HG02571 (cell line): Measurements from ENCODE around the gene PBXIP1.
A peak's percentile ranks its signal among the peaks of the same experiment; 100 is the strongest.

Experiments
- ATAC-seq: cut with Tn5 transposase; IDR thresholded peaks from one replicate; pipeline ENCODE4 v1.9.1; 2021; ENCODE audit warnings: mild to moderate bottlenecking, moderate library complexity; ENCODE audit not compliant: unreplicated experiment

Gene PBXIP1

DNA sequence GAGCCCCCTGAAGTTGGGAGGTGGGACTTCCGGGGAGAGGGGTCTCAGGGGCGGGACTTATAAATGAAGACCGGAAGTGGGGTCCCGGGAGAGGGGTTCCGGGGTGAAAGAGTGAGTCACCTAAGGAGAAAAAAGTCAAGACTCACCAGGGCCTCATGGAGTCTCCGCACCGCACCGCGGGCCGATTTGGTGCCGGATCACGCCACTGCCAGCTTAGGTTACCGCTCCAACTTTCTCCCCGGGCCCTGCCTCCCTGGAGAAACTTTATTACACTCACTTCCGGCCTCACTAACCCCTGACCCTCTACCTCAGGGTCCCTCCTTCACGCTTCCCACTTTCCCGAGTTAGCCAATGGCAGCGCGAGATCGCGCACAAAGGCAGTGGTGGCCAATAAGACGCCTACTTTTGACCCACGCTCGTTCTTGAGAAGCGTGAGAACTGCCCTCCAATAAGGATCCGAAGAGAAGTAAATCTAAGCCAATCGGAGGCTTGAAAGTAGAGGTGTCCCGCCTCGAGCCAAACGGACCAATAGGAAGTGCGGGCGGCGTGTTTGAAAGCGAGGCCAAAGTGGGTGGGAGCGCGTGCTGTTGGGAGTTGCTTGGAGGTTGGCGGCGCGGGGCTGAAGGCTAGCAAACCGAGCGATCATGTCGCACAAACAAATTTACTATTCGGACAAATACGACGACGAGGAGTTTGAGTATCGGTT lies 18.4 kb upstream of the PBXIP1 start, which contains the start of gene CKS1B:
CKS1B (plus strand) TSS at position 580 of the 706 bp plus-strand sequence; CDS start at position 645, 65 bp downstream.
- peak; percentile 70 for ATAC-seq

DNA sequence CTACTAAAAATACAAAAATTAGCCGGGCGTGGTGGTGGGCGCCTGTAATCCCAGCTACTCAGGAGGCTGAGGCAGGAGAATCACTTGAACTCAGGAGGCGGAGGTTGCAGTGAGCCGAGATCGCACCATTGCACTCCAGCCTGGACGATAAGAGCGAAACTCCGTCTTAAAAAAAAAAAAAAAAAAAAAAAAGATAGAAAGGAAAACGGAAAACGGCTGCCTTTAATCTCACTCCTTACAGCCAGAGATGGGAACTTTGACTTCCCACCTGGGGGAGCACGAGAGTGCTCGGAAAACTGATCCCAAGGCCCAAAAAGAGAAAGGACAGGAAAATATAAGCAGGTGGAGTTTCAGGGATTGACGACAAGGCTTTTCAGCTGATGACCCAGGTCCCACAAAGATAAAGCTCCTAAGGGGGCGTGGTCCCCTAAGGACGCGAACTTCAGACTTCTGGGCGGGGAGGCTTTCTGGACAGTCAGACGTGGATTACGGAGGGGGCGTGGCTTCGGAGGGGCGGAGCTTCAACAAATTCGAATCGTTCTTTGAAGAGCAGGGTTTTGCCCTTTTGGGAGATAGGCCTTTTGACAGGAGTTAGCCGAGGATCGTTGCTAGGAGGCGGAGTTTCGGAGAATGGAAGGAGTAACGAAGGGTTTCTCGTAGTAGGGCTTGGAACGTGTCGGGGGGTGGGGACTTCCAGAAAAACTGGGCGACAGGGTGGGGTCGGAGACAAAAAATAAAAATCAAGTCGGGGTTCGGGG lies 17.6 kb upstream of the PBXIP1 start:
- ATAC-seq, result no peak

DNA sequence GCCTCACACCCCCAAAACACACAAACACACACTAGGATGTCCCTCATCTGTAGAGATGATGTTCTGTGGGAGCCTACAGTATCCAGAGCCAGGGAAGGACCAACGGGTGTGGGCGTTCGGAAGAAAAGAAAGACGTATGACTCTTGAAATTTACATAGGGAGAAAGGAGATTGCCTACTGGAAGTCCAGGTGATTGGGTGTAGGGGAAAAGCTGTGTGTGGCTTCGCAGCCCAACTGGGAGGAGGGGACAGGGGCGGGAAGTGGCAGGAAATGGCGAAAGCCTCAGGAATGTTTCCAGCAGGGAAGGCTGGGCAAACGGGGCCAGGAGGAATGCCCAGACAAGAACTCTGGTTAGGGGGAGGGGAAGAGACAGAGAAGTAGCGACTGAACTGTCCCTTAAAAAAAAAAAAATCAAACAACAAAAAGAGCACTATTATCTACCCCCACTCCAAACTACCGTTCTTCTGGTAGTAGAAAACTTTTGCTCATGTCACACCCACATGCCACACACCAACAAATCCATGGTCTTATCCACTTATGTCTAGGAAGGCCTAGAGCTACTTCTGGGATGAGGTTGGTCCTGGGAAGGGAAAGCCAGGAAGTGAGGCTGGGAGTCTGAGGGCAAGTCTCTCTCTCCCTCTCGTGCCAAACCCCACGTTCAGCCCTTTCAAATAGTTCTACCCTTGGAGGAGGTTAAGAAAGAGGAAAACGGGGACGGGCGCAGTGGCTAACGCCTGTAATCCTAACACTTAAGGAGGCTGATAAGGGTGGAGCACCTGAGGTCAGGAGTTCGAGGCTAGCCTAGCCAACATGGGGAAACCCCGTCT lies 16.8 kb upstream of the PBXIP1 start:
- no peak for ATAC-seq

DNA sequence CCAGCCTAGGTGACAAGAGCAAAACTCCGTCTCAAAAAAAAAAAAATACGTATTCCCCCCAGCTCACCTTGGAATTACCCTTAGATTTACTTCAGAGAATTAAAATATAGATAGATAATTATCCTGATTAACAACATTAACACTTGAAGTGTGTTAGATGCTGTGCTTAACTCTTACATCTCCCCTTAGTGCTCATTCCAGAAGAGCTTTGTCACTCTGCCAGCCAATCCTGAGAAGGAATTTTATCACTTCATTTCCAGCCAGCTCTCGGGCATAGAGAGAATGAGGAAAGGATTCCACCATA lies 16.3 kb upstream of the PBXIP1 start:
- ATAC-seq, result no peak

DNA sequence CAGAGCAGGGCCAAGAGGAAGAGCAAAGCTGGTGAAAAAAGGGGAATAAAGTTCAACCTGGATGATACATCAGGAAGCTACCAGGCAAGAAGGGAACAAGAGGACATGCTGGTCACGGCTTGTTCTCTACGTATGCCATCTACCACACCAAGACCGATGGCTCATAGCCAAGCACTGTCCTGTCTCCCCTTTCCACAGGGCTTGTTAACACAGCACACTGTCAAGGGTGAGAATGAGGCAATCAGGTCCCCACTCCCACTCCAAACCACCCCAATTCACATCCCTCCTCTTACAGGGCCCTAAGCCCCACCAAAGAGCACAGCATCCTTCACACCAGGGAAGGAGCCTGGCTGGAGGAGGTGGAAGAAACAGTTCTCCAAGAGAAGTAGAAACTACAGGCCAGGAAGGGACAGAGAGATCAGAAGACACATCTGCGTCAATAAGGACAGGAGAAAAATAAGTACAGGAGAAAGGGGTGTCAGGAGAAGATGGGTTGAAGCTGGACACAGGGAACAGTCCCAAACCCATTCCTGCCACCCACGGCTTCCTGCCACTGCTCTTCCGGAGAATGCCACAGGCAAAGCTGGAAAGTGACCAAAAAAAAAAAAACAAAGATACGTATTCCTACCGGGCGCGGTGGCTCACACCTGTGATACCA lies 15.6 kb upstream of the PBXIP1 start:
- no peak for ATAC-seq

DNA sequence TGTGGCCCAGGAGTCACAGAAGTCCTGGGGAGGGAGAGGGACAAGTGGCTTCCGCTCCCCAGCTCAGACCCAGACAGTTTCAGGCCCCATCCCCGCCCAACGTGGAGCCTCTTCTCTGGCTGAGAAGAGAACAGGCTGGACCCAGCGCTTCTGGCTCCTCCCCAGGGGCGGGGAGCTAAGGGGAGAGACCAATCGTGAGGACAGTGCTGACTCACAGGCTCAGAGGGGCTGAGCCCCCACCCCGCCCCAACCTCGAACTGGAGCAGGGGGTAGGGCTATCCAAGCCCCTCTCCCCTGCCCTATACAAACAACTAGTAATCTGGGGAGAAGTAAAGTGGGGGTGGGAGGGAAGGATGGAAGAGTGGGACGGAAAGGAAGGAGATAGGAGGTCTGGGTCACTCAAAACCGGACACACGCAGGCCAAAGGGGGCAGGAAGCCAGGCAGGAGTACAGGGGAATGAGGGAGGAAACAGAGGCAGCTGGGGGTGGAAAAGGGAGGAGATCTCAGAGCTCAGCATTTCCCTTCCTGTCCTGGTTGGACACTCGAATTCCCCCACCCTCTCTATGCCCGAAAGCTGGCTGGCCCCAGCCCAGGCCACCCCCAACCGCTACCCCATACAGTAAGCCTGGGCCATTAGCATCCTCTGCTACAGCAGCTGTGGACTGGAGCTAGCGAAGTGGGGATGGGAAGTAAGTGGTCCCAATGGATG lies 14.9 kb upstream of the PBXIP1 start, which contains the start of gene SHC1:
SHC1 (minus strand) TSS at position 117 of the 710 bp plus-strand sequence. CDS start 221 bp downstream, outside the sequence.
- no peak for ATAC-seq

DNA sequence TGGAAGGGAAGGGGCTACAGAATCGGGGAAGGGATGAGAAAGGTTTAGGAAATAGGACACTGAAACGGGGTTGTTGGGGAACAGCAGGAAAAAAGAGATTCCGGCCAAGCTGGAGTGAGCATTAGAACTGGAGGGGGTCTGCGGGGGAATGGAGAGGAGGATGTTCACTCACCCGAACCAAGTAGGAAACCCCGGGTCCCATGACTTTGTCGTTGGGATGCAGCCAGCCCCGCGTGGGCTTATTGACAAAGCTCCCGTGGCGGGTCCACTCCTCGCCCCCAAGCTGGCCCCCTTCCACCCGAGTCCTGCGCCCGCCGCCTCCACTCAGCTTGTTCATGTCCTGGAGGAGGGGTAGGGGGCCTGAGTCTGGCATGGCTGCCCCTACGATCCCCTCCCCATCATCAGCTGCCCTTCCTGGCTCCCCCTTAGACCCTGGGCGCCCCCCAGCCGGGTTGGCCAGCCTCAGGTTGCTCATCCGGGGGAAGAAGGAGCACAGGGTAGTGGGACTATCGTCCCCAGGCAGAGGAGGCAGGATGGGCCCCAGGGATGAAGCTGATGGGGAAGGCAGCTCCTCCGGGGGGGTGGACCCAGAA lies 14.1 kb upstream of the PBXIP1 start:
- no peak for ATAC-seq

DNA sequence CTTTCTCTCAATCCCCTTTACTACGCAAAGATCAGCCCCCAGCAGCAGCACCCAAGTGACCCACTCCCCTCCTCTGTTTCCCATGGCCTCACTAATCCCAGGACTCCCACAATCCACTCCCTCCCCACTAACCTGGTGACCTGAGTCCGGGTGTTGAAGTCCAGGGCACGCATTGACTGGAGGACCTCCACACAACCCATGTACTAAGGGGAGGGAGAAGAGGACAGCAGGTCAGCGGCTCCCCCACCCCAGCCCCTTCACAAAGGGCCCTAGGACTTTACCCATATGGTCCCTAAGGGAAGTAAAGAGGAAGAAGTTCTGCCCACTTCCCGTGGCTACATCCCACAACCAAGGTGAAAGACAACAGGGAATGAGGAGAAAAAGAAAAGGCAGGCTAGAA lies 13.3 kb upstream of the PBXIP1 start:
- ATAC-seq, result no peak

DNA sequence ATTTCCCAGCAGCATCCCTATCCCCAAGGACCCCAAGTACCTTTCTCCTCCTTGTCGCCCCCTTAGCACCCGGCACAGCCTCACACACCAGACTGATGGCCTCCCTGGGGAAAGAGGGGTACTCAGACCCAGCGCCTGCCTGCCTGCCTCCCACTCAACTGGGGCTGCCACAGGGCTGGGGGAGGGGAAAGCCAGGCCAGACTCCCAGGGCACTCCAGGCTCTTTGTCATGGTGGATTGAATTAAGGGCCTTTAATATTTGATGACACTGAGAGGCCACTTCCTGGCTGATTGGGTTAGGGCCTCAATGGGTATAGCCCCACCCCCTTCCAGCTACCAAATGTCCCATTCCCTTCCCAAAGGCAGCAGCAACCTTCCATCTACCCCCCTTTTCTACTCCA lies 12.8 kb upstream of the PBXIP1 start:
- ATAC-seq, result no peak

DNA sequence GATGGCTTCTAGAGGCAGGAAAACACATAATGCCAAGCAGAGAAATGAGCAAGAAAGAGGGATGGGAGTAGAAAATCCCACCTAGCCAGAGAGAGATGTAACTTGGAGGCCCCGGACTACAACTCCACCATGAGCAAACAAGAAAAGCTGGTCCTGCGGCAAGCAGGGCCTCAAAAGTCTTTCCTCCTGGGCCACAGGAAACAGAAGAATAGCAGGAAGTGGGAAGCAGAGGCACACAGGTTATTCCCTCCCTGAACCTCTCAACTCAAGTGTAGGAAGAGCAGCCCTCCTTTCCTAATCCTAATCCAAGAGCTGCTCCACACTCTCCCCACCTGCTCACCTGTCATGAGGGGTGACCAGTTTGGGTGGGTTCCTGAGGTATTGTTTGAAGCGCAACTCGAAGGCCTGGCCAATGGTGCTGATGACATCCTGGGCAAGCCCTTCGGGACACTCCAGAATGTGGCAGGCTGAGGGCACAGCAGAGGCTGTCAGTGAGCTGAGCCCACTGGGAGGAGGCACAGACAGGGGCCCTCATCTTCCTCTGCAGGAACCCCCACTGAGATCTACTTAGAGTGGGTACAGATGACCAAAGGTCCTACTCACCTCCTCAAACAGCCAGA lies 11.5 kb upstream of the PBXIP1 start:
- ATAC-seq, result no peak

DNA sequence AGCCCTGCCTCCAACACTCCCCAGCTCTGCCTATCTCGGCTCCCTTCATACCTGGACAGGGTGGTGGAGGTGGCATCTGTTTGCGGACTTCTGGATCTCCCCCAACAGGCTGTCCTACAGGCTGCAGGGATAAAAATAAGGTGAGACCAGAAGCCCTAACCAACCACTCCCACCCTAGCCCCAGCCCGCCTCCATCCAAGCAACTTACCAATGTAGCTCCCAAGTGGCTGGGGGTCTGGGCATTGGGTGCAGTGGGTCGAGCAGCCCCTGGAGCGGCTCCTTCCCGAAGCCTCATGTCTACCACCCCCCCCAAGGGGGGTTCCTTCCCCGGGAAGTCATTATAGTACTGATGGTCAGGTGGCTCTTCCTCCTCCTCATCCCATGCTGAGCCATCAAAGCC lies 10.2 kb upstream of the PBXIP1 start:
- ATAC-seq, result no peak

DNA sequence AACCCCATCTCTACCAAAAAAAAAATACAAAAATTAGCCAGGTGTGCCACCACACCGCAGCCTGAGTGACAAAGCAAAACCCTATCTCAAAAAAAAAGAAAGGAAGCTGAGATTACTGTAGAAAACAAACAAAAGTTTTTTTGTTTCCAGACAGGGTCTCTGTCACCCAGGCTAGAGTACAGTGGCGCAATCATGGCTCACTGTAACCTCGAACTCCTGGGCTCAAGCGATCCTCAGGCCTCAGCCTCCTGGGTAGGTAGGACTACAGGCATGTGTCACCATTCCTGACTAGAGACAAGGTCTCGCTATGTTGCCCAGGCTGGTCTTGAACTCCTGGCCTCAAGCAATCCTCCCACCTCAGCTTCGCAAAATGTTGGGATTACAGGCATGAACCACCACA lies 8.5 kb upstream of the PBXIP1 start:
- no peak for ATAC-seq

DNA sequence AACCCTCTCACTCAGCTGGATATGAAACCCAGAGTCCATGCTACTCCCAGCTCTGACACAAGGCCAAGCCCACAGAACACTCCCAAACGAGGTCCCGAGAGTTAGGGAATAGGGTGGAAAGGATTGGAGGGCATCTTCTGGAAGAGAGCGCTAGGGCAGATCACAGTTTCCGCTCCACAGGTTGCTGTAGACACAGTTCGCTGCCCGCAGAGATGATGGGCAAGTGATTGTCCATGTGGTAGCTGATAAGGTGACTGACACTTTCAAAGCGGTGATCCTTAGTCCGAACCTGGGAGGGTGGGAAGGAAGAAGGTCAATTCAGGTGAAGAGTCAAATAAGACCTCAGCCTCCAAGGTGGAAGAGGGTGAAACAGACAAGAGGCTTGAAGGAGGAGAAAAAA lies 7.7 kb upstream of the PBXIP1 start:
- no peak for ATAC-seq

DNA sequence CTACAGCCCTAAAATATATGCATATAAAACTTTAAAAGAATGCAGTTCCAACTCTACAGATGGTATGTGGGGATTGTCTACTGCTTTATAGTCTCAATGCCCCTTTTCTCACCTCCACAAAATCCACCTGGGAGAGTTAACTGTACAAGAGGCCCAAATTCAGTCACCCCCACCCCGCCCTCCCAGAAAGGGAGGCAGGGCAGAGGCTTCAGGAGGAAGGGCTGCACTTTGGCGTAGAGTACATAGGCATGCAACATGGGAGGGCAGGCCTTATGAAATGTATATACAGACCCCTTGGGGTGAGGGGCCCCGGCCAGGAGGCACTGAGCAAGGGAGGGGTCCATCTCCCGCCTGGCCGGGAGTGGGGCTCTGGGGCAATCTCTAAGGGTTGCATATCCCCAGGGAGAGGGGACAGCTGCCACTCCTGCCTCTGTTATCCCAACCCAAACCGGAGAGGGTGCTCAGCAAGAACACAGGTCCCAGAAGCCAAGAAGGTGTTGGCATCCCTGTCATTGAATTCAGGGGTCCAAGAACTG lies 7.0 kb upstream of the PBXIP1 start:
- no peak for ATAC-seq

DNA sequence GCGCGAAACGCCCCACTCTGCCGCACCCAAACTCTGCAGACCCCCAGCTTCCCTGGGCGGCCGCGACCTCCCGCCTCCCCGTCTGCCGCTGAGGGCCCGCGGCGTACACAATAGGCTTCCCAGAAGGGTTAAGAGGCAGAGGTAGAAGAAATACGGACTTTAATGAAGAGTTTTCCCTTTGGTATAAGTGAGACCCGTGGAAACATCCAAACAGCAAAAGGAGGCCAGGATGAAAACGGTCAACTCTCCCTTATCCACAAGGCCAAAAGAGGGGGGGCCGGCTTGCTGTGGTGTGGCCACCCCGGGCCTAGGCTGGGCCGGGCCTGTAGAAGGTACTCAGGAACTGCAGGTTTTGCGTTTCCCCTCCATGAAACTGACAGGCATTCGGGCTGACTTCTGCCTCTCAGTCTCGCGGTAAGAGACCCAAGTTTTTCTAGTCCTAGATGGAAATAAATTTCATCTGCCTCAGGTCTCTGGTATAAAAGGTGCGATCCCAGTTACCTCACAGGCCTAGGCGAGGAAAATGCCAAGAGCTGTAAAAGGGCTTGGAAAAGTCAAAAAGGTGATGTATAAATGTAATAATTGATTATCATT lies 6.4 kb upstream of the PBXIP1 start:
- ATAC-seq, result no peak

DNA sequence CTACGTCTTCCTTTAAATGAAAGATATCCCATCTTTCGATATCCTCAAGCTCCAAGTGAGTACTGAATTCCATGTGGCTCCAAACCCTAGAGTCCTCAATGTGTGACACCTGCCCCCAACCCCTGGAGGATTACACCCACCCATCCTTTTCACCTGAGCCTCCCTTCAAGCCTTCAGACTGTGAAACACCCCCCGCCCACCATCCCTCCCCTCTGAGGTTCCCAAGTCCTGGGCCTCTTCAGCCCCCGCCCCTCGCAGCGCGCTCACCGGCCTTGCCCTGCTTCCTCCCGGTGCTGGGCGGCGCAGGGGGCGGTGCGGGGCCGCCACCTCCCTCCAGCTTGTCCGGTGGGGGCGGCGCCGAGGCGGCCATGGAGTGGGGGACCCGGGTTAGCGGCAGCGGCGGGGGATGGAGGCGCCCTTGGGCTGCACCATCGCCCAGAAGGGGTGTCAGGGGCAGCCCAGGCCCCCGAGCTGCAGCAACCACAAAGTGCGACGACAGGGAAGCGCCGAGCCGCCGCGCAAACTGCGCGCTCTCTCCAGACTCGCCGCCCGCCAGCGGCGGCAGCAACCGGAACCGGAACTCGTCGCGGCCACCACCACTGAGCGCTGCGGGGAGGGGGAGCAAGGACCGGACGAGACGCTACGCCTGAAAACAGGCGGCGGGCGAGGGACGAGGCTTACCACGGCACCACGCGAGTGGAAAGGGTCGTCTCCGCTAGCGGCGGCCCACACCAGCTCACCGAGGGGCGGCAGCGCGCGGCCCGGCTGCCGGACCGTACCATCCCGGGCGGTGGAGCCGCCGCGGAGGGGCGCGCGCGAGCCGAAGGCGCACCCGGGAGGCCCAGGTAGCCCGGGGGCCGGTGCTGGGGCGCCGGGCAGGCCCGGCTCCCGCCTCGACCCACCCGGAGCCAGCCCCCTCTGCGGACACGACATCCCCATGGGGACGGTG lies 5.6 kb upstream of the PBXIP1 start, which contains the start of gene PYGO2:
PYGO2 (minus strand) TSS at position 576 of the 949 bp plus-strand sequence; CDS start at position 370, 206 bp downstream.
- peak; percentile 80 for ATAC-seq

DNA sequence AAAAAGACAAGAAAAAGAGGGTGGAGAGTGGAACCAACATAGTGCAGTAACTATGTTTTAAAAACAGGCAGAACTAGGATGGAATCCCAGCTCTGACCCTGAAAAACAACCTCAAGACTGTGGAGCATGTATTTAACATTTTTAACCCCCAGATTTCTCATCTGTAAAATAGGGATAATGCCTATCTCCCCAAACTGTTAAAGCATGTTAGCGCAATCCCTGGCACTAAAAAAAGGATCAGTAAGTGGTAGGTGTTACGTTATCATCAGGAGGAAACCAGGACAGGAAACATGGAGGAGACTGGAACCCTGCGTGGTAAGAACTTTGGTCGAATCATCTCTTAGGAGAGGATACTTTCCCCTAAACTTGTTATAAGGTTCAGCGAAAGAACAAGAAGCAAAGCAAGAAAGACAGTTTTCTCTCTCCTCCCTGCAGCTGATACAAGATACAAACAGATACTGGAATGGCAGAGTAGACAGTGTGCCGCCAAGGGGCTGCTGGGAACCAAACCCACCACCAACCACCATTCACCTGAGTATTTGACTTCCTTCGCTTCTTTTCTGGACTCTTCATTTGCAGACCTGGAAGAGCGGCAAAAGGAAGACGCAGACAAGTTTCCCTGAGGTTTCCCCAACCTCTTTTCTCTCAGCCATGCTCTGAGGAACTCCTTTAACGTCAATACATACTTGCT lies 4.7 kb upstream of the PBXIP1 start:
- ATAC-seq, result no peak
